ENCODE results near the gene MFAP5. TPM values are rescaled to one million over a fixed set of nuclear protein-coding genes. Genes with fewer than 3 reads are reported as not detected.

MFAP5 gene
- total RNA-seq (ENCODE audit: low replicate concordance) = 124 and 415 TPM in 2 replicates

GRCh38 chr12:8662593-8662992 lies at the start of gene MFAP5:
Gene MFAP5, minus strand, starts transcription at chr12:8662826. Its CDS starts 722 bp downstream, at chr12:8662104.

GRCh38 chr12:8697476-8698131 lies 35.0 kb upstream of the MFAP5 start, which contains the start of gene RIMKLB:
Gene RIMKLB, plus strand, starts transcription at chr12:8697991. Its CDS starts 15,876 bp downstream, at chr12:8713867.

GRCh38 chr12:8612629-8613028 lies 50.0 kb downstream of the MFAP5 start, which contains the start of gene AICDA:
Gene AICDA, minus strand, starts transcription at chr12:8612859. Its CDS starts 92 bp downstream, at chr12:8612767.

Other genes with a start within 250 kb of the MFAP5 start
- gene CLEC6A, start 206.9 kb downstream of the MFAP5 start, total RNA-seq (ENCODE audit: low replicate concordance) = not detected in 2 replicates
- not detected in 2 replicates for gene CLEC4D, start 149.3 kb downstream of the MFAP5 start, total RNA-seq (ENCODE audit: low replicate concordance)
- gene CLEC4E, start 121.9 kb downstream of the MFAP5 start, total RNA-seq (ENCODE audit: low replicate concordance) = not detected in 2 replicates
- gene AICDA, start 50.0 kb downstream of the MFAP5 start, total RNA-seq (ENCODE audit: low replicate concordance) = 0.08 TPM in 1 of 2 replicates, not detected in the other
- 25.0 and 35.6 TPM in 2 replicates for gene RIMKLB, start 35.2 kb upstream of the MFAP5 start, total RNA-seq (ENCODE audit: low replicate concordance)
- under 0.01 TPM in 1 of 2 replicates, not detected in the other for gene A2ML1, start 159.8 kb upstream of the MFAP5 start, total RNA-seq (ENCODE audit: low replicate concordance)

Data from smooth muscle cell of the coronary artery (primary cell).